GM18861 (cell line): Measurements from ENCODE around the gene GRIK5.
"Not testable (repeated sequence)": the region's sequence is repeated elsewhere in the genome, so short reads cannot be mapped to it uniquely, and the experiment has no call there.

Experiments used
- ATAC-seq: cut with Tn5 transposase; IDR thresholded peaks from one replicate; pipeline ENCODE4 v1.9.1; 2021; ENCODE audit not compliant: unreplicated experiment

GRIK5 gene

GRCh38 chr19:41994521-41994971 is 75.5 kb downstream of the GRIK5 start:
- ATAC-seq, result no peak

GRCh38 chr19:41993612-41994483 is 76.2 kb downstream of the GRIK5 start, which contains the start of gene ATP1A3:
ATP1A3 (minus strand) TSS chr19:41994230; CDS start chr19:41994076, 154 bp downstream.
- ATAC-seq, result no peak

- ATAC-seq, result not testable (repeated sequence)
These were observed 78.0 kb downstream of the GRIK5 start for GRCh38 chr19:41991925-41992569.

- no peak for ATAC-seq
These were observed 79.0 kb downstream of the GRIK5 start for GRCh38 chr19:41991025-41991424.

DNA sequence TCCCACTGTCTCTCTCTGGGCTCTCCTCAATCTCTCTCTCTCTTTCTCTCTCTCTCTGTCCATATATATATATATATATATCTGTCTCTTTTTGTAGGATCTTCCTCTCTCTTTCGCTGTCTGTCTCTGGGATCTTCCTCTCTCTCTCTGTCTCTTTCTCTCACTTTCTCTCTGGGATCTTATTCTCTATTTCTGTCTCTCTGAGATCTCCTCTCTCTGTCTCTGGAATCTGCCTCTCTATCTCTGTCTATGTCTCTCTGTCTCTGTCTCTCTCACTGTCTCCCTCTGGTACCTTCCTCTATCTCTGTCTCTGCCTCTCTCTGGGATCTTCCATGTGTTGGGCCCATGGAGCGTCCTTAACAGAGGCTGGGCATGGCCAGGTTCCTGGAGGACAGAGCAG is 79.4 kb downstream of the GRIK5 start:
- ATAC-seq, result no peak

DNA sequence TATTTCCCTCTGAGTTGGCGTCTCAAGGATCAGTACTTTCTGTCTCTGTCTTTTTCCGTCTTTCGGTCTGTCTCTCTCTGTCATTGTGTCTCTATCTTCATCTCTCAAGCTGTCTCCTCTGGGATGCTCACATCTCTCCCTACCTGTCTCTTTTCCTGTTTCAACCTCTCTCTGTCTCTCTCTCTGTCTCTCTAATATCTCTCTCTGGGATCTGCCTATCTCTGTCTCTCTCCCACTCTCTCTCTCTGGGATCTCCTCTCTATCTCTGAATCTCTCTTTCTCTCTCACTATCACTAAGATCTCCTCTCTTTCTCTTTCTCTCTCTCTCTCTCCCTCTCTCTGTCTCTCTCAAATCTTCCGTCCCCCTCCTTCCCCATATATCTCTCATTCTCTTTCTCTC is 80.0 kb downstream of the GRIK5 start:
- ATAC-seq, result no peak

DNA sequence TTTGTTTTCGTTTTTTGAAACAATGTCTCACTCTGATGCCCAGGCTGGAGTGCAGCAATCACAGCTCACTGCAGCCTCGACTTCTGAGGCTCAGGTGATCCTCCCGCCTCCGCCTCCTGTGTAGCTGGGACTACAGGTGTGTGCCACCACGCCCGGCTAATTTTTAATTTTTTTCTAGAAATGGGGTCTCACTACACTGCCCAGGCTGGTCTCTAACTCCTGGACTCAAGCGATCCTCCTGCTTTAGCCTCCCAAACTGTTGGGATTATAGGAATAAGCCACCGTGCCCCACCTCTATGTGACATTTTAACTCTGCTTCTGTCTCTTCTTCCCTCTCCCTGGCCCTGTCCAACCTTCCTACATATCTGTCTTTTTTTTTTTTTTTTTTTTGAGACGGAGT is 81.1 kb downstream of the GRIK5 start:
- no peak for ATAC-seq

GRCh38 chr19:41987141-41987860 is 82.7 kb downstream of the GRIK5 start:
- no peak for ATAC-seq

- ATAC-seq, result no peak
These were observed 85.0 kb downstream of the GRIK5 start for GRCh38 chr19:41984961-41985360.

DNA sequence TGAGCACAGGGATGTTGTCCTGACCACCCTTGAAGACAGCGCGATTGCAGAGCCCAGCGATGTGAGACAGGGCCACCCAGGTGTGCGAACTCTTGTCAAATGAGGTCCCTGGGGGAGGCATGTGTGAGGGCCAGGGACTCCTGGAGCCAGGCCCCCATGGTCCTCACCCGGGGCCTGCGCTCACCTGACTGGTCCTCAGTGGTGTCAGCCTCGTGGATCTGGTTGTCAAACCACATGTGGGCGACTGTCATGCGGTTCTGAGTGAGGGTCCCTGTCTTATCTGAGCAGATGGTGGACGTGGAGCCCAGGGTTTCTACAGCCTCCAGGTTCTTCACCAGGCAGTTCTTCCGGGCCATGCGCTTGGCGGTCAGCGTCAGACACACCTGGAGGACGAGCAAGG is 88.3 kb downstream of the GRIK5 start:
- ATAC-seq, result no peak

GRCh38 chr19:41978470-41978869 is 91.5 kb downstream of the GRIK5 start:
- ATAC-seq, result no peak

GRCh38 chr19:41977916-41978315 is 92.1 kb downstream of the GRIK5 start:
- no peak for ATAC-seq

- no peak for ATAC-seq
These were observed 95.4 kb downstream of the GRIK5 start for GRCh38 chr19:41974652-41975051.

- ATAC-seq, result no peak
These were observed 98.6 kb downstream of the GRIK5 start for GRCh38 chr19:41971363-41971762.

DNA sequence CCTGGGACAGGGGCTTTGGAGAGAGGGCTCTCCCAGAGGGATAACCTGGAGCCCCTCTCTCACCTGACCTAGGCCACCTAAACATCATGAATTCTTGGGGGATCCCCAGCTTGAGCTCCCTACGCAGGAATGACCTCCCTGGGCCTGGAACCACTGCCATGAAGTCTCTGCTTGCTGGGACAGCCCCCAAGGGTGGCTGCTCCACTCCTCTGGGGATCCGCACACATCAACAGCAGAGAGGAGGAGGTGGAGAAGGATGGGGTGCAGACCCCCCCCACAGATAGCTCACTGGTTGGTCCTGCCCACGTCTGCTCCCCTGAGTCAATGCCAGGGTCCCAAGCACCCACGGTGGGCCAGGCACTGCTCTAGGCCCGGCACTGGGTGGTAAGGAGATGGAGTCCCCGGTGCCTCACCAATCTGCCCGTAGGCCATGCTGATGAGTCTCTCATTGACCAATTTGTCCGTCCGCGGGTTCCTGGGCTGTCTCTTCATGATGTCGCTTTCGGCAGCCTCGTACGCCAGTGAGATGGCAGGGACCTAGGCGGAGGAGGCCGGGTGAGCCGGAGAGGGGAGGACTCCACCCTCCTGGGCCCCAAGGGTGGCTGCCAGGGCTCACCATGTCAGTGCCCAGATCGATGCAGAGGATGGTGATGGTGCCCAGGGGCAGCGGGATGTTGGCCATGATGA is 100.1 kb downstream of the GRIK5 start:
- ATAC-seq, result no peak

GRCh38 chr19:41968751-41969595 is 101.0 kb downstream of the GRIK5 start:
- ATAC-seq, result no peak

GRCh38 chr19:41967054-41967783 is 102.8 kb downstream of the GRIK5 start:
- ATAC-seq, result no peak

GRCh38 chr19:41965106-41965505 is 104.9 kb downstream of the GRIK5 start:
- no peak for ATAC-seq

- ATAC-seq, result no peak
These were observed 109.0 kb downstream of the GRIK5 start for GRCh38 chr19:41960973-41961372.
